ENCODE results near the gene CPNE5.

The CPNE5 gene

DNA sequence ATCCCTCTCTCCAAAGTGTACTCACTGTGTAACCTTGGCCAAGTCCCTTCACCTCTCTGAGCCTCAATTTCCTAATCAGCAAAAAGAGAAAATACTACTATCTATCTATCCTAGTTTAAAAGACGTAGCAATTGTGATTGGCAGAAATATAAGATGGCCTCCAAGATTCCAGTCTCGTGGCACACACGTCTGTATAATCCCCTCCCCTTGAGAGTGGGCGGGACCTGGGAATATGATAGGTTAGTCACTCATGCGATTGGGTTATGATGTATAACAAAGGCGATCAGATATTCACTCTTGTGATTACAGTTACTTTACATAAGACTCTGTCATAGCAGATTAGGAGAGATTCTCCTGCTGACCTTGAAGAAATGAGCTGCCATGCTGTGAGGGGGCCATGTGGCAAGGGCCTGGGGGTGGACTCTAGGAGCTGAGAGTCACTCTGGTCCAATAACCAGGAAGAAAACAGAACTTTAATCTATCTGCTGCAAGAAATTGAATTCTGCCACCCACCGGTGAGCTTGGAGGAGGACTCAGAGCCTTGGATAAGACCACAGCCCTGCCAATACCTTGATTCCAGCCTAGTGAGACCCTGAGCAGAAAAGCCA, 6.0 kb downstream of the CPNE5 start:
- no peak for DNase-seq

DNA sequence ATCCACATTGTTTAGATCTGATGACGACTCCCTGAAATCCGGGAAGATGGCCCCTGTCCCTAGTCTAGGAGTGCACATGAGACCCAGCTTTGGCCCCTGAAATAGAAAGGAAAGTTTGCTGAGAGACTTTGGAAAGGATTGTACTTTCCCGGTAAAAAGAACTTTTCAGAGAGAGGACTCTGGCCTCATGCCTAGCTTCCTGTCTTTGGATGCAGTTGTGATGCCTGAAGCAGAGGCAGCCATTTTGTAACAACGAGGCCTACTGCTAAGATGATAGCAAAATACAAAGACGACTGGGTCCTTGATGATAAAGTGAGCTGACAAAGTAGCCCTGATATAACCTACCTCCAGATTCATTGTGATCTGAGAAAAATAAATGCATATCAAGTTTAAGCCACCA, 6.9 kb downstream of the CPNE5 start:
- DNase-seq = no peak

DNA sequence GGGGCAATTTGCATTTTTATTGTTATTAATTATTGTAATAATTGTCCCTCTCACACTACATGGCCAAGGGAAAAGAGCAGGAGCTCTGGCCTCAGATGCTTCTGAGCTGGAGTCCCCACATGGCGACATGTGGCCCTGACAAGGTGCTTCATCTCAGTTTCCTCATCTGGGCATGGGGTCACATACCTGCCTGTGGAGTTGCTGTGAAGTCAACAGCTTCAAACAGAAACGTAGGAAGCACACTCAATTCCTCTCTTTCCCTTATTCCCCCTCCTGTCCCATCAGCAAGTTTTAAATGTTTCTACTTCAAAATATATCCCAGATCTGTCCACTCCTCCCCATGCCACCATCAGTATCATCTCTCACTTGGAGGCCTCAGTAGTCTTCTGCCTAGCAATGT, 8.7 kb downstream of the CPNE5 start:
- DNase-seq = no peak

DNA sequence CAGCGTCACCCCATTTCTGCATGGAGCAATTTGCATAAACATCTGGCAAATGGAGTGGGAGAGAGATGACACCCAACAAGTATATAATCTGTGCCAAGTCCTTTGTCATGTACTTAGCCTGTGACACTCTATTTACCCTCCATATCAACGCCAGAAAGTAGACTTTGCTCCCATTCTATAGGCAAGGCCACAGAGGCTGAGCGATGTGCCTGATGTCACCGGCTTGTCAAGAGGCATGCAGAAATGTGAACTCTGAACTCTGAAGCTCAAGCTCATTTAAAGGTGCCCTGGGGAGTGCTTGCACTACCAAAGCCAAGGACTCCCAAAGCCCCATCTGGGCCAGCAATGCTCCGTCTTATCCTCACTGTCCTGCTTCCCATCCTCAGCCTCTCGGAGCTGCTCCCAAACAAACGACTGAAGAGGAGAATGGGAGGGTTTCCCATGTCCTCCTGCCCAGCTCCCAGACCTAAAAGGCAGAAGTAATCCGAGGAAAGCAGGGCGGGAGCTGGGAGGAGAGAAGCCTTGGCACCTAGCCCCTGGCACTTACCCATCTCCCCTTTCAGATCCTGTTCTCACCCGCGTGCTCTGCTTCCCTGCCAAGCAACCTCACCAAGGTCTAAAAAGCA, 9.2 kb downstream of the CPNE5 start:
- no peak for DNase-seq

DNA sequence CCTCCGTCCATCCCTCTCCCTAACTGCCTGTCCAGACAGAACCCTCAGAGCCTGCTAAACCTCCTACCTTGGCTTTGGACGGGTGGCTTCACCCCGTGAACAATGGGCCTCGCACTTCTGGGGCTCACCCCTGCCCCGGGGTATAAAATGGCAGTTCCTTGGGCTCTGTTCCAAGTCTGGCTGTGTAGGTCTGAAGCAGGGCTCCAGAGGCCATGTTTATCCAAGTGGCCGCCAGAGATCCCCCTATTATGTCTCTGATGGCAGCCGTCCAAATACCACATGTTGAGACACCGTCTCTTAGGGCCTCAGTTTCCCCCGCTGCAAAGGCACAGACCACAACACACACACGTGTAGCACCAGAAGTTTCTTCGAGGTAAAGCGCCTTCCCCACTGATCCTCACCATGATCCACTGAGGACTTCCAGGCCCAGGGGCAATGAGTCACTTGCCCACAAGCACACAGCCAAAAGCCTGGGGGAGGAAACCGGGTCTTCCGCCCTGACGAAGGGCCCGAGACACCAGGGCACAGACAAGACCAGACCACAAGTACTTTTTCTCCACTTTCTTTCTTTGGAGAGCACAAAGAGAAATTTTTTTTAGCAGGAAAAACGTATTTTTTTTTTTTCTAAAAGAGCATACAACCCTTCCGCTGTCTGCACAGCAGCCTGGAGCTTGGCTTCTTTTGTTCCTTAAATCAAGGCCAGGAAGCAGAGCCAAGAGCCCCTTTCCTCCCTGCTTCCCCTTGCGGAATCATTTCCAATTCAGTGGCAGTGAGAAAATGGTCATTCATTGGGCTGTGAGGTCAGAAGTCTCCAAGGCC, 11.8 kb downstream of the CPNE5 start:
- DNase-seq = peak; percentile 84

DNA sequence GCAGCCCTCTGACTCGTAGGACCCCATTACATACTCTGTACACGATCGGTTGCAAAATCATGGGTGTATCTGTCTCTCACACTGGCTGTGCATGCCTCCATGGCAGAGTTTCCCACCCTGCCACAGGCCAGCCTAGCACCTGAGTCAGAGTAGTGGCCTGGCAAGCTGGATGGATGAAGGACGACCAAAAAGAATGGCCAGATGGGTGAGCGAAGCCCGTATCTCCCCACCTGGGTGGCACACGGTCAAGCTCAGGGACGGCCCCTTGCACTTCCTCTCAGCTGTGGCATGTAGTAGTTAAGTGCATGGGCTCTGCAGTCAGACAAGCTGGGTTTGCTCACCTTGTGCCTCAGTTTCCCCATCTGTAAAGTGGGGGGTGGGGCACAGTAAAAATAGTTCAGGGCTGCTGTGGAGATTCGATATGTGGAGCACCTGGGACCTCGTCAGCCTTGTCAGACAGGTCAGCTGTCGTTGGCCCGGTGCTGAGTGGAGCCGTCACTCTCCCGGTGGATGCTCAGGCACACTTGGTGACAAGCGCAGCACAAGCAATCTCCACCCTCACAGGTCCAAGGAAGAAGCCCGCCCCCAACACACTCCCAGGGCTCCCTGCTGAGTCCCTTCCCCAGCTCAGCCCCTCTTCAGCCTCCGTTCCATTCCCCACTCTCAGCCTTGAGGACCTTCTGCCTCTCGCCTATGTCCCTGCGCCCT, 12.6 kb downstream of the CPNE5 start:
- no peak for DNase-seq

DNA sequence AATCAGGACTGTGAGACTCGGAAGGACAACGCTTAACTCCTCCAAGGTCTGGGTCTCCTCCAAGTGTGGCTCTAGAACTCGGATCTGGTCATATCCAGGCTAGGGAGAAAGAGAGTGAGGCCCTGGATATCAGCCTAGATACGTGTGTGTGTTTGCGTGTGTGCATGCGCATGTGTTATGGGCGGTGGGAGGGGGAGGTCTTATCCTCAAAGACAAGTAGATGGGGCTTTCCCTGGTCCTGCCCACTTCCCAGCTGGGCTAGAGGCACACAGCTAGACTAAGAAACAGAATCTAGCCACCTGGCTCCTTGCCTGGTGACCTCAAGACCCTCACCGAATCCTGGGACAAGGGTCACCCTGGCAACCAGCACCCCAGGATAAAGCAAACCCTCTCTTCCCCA, 13.2 kb downstream of the CPNE5 start:
- no peak for DNase-seq

DNA sequence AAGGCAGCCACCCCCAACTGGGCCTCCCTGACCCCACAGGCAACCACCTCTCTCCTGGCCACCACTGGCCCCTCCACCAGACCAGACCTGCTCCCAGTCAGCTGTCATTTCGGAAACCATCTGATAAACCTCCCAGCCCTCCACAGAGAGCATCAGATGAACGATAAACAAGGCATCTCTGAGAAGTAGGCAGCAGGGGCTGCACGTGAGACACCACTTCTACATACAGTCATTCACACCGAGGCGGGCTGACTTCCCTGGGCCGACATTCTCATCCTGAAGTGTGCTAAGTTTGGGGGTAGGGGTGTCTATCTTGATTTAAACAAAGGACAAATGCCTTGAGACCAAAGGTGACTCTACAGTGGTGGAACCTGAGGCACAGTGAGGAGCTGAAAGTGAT, 13.8 kb downstream of the CPNE5 start:
- no peak for DNase-seq

DNA sequence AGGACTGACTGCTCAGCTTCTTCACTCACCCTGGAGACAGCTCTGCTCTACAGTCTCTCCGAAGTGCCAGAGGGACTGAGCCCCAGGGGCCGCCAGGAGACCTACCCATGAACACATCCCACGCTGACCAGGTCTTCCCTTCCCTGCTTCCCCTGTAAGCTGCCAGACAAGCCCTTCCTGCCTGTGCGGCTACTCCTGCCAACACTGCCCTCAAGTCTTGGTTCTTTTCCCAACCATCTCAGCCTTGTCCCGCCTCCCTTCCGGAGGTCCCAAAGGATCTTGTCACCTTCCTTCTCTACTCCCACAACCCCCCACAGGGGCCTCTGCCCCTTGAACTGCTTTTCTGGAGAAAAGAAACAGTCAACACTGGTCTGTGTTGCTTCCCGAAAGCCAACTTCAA, 15.0 kb downstream of the CPNE5 start:
- no peak for DNase-seq

DNA sequence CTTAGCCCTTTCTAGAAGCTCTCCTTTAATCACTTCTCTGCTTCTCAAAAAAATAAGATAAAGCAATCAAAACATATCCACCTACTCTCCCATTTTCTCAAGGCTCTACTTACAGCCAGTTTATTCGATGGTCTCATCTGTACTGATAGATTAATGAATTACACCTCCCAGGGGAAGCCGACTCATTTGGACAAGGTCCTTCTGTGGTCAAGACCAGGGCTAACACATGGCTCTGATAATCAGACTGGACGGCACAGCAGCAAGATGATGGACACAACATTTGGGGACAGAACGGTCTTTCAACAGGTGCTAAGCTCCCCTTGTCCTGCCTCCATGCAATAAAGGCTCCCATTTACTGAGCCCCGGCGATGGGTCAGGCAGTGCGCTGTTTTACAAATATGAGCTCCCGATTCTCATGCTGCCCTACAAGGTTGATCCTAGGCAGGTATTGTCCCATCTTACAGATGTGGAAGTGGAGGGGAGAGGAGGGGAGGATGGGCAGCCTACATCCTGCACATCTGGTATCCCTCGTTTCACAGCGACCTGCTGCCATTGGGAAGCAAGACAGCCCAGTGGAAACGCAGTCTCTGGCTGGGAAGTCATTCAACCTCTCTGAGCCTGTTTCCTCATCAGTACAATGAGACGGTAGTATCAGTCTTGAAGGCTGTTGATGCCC, 15.7 kb downstream of the CPNE5 start:
- DNase-seq = no peak

DNA sequence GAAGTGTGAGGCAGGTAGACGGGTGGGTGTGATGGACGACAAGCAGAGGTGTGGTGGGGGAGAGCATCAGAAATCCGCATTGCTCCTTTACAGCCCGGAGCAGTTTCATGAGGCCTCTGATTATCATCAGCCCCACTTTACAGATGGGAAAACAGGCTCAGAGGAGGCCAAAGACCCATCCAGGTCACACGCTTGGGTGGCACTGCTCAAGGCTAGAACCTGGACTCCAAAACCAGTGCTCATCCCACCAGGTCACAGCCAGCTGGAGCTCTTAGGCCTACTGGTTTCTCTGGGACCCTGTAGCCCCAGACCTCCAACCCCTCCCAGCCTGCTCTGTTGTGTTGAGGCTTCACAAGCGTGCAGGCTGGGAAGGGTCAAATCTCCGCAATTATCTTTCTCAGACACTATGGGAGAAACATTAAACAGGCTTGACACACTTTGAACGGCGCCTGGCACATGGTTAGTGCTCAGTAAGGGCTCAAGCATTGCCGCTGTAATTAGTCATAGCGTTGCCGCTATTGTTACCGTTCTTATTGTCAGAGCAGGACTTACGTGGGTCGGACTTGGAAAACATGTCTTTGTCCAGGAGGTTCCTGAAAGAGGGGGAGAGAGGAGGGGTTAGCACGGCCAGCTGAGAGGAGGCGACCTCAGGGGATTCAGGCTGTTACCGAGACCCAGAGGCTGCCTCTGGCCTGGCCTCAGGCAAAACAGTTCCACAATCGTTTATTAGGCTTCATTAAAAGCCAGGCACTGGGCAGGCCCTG, 16.6 kb downstream of the CPNE5 start:
- no peak for DNase-seq

DNA sequence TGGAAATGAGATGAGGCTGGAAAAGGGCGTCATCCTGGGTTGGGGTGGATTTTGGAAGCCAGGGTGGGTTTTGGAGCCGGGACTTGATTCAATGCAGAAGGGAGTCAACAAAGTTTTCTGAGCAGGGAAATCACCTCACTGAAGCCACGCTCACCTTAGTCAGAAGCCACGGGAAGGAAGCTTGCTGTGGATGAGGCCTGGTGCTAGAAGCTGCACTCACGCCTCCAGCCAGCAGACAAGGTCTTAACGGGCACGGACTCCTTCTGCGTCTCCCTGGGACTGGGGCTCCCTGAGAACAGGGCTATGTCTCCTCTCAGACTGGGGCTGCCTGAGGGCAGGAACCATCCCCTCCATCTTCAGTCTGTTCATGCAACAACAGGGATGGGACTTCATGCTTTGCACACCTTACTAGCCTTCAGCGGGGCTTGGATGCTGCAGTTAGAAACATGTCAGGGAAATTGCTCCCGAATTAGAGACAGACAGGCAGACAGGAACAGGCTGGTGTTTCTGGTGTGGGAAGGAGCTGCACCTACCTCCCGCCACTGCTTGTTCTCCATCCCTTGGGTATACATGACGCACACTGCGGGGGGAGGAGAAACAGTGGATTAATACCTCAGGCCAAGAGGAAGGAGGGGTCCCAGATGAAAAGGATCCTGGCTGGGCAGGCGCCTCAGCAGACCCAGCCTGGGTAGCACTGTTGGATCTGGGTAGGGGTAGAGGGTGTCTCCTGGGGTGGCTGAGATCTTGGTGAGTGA, 17.5 kb downstream of the CPNE5 start:
- no peak for DNase-seq

DNA sequence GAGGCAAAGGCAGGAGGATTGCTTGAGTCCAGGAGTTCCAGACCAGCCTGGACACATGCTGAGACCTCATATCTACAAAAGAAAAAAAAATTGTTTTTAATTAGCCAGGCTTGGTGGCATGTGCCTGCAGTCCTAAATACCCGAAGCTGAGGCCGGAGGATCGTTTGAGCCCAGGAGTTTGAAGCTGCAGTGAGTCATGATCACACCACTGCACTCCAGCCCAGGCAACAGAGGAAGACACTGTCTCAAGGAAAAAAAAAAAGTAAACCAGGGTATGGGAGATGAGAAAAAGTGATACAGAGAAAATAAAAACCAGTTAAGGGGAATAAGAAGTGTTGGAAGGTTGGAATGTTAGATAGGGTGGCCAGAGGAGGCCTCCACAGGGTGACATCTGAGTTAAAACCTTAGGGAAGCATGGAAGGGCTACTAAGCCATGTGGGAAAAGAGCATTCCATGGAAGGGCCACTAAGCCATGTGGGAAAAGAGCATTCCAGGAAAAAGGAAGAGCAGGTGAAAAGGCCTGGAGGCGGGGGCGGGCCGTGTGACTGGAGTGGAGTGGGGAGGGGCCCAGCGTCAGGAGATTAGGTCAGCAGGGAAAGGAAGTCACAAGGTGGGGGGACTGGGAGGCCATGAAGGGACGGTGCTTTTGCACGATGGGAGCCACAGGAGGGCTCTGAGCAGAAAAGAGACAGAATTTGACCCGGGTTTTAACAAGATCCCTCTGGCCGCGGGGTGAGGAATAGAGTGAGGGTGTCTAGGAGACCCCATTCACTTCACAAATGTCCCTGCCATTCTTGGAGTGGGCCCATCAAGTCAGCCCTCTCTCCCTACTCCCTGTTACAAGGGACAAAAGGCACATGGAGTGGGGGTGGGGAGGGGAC, 18.3 kb downstream of the CPNE5 start:
- DNase-seq = peak; percentile 77

DNA sequence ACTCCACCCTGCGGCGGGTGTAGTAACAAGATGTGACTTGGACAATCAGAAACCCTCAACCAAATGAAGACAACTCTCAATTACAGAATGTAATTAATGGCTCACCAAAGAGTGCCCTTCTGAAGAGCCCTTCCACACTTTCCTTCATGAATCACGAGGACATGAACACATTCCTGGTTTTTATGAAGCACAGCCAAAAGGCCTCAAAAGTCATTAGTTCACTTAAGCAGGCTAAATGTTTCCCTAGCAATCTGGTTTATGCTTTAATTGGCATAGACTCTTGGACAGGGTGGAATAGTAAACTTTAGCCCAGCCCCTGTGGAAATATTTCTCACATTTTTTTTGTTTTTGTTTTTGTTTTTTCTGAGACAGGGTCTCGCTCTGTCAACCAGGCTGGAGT, 20.5 kb downstream of the CPNE5 start:
- DNase-seq = no peak

DNA sequence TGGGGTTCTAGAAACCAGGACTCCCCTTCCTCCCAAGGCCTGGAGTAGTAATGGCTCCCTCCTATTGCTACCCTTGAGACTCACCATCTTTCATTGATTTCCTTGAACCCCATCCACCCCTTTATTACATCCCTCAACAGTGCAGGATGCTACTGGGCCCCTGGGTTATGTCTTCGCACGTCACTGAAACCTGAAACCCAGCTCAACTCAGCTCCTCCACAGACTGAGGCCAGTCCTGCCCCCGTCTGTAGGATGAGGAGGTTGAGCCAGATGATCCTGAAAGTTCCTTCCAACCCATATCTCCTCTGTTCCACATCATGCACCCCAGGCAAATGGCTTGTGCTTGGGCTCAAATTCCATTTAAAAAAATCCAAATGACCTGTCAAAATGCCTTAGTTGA, 21.4 kb downstream of the CPNE5 start:
- no peak for DNase-seq

DNA sequence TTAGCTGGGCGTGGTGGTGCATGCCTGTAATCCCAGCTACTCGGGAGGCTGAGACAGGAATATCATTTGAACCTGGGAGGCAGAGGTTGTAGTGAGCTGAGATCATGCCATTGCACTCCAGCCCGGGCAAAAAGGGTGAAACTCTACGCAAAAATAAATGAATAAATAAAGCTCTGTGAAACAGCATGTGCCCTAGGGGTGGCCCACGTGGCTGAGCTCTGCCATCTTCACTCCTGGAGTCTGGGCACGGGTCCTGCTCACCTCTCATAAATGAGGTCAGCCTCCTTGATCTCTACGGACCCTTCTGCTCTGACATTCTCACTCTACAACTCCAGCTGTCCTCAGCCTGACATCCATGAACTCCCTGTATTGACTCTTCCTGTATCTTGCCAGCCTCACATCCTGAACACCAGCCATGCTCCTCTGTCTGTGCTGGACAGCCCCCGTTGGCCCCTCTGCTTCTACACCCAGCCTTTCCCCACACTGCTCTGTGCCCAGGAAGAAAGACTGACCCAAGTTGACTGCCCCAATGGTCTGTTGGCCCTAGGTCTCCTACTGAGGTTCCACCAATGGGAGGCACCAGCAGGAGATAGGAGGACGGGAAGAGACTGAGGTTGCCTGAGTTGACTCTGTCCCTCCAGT, 21.9 kb downstream of the CPNE5 start:
- no peak for DNase-seq

DNA sequence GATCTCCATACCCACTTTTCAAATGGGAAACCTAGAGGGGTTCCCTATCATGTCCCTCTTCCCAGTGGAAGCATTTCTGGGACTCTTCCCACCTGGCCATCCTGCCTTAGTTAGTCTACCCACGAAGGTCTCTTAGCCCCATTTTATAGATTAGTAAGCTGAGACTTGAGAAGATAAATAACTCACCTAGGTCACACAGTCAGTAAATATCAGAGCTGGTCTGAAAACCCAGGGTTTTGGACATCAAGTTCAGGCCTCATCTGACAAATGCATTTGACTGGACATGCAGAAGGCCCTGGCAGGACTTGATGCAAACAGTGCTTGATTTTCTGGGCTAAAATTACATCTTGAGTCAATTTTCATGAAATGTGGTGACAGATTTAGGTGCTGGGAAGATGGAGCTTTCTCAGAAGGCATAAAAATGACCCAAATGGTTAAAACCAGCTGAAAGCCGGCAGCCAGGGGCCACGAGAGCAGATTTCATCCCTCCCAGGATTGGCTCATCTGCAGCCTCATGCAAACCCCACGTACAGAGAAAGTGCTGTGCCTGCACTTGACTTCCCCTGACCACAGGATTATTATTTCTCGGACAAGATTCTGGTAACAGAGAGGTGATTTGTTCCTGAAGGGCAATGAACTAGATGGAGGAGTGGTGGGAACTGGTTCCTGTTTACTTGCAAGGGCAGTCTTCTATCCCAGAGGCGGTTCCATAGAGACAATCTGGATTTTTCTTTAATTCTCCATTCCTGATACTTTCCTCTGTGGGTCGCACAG, 23.1 kb downstream of the CPNE5 start:
- no peak for DNase-seq

DNA sequence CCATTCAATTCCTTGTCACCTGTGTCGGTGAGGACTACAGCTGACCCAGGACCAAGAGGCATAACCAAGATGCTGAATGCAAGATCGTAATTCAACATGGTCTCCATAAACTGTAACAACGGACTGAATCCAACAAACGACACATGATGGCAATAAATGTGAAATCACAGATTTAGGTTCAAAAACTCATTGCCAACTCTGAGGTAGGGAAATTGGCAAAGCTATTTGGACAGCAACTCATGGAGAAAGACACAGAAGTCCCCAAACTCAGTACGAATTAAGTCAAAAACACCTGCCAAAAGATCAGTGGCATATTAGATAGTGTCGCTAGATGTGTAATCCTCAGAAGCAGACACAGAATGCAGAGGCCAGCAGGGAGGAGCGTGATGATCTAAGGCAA, 25.0 kb downstream of the CPNE5 start:
- DNase-seq = no peak

DNA sequence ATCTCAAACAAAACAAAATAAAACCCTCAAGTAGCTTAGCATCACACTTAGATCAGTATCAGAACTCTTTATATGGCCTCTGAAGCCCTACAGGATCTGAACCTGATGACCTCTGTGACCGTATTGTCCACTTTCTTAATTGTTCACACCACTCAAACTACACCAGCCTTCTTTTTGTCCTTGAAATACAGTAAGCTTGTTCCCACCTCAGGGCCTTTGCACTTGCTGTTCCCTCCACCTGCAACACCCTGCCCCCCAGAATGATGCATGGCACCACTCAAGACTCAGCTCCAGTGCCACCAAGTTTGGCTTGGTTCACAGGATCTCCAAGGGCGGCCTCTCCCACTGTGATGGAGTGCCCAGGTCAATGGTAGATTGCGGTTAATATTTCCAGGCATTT, 25.7 kb downstream of the CPNE5 start:
- DNase-seq = no peak
